HL-60 (cell line): Measurements from ENCODE around the gene NUDC.

ENCODE experiments used
- GABPA ChIP-seq: IDR thresholded peaks from 2 replicates; pipeline ENCODE4 v1.6.1; 2012; ENCODE audit warnings: low read depth
- POLR2AphosphoS5 ChIP-seq: IDR thresholded peaks from 2 replicates; pipeline ENCODE4 v1.6.1; 2012; ENCODE audit warnings: low read depth
- TF ChIP-seq, protein P1 (sequence below): IDR thresholded peaks from one replicate; pipeline ENCODE4 v1.5.1; 2011; ENCODE audit warnings: low read length, control low read depth, inconsistent platforms; ENCODE audit not compliant: insufficient read depth
- TF ChIP-seq, protein P2 (sequence below): IDR thresholded peaks from 2 replicates; pipeline ENCODE4 v1.6.1; 2012; ENCODE audit warnings: low read depth; ENCODE audit not compliant: insufficient replicate concordance

- TF ChIP-seq, protein P1, sequence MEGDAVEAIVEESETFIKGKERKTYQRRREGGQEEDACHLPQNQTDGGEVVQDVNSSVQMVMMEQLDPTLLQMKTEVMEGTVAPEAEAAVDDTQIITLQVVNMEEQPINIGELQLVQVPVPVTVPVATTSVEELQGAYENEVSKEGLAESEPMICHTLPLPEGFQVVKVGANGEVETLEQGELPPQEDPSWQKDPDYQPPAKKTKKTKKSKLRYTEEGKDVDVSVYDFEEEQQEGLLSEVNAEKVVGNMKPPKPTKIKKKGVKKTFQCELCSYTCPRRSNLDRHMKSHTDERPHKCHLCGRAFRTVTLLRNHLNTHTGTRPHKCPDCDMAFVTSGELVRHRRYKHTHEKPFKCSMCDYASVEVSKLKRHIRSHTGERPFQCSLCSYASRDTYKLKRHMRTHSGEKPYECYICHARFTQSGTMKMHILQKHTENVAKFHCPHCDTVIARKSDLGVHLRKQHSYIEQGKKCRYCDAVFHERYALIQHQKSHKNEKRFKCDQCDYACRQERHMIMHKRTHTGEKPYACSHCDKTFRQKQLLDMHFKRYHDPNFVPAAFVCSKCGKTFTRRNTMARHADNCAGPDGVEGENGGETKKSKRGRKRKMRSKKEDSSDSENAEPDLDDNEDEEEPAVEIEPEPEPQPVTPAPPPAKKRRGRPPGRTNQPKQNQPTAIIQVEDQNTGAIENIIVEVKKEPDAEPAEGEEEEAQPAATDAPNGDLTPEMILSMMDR: no peak
- no peak for TF ChIP-seq GABPA
- TF ChIP-seq, protein P2, sequence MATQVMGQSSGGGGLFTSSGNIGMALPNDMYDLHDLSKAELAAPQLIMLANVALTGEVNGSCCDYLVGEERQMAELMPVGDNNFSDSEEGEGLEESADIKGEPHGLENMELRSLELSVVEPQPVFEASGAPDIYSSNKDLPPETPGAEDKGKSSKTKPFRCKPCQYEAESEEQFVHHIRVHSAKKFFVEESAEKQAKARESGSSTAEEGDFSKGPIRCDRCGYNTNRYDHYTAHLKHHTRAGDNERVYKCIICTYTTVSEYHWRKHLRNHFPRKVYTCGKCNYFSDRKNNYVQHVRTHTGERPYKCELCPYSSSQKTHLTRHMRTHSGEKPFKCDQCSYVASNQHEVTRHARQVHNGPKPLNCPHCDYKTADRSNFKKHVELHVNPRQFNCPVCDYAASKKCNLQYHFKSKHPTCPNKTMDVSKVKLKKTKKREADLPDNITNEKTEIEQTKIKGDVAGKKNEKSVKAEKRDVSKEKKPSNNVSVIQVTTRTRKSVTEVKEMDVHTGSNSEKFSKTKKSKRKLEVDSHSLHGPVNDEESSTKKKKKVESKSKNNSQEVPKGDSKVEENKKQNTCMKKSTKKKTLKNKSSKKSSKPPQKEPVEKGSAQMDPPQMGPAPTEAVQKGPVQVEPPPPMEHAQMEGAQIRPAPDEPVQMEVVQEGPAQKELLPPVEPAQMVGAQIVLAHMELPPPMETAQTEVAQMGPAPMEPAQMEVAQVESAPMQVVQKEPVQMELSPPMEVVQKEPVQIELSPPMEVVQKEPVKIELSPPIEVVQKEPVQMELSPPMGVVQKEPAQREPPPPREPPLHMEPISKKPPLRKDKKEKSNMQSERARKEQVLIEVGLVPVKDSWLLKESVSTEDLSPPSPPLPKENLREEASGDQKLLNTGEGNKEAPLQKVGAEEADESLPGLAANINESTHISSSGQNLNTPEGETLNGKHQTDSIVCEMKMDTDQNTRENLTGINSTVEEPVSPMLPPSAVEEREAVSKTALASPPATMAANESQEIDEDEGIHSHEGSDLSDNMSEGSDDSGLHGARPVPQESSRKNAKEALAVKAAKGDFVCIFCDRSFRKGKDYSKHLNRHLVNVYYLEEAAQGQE: no peak
- TF ChIP-seq POLR2AphosphoS5: no peak
Observed at GRCh38 chr1:26994787-26995517, 73.4 kb downstream of the NUDC start.
